ENCODE measurements around the gene SS18L1.

GRCh38 chr20:62202676-62203377 lies 59.3 kb downstream of the SS18L1 start:
- no peak for TF ChIP-seq CTCF (IDR thresholded peaks at IDR 0.05)
- no peak for TF ChIP-seq POLR2A (IDR thresholded peaks at IDR 0.05)
